GM12891 (cell line): Measurements from ENCODE around the gene LRP1B.

Experiments used
- PAX5 ChIP-seq: IDR thresholded peaks from 2 replicates; pipeline ENCODE4 v1.6.1; 2011; ENCODE audit warnings: low read length, moderate library complexity, mild to moderate bottlenecking; ENCODE audit not compliant: insufficient read depth, severe bottlenecking
- POLR2A ChIP-seq: IDR thresholded peaks from 2 replicates; pipeline ENCODE4 v1.6.1; 2011; ENCODE audit warnings: low read depth, low read length, control low read depth
- POLR2AphosphoS5 ChIP-seq: IDR thresholded peaks from 2 replicates; pipeline ENCODE4 v1.6.1; 2011; ENCODE audit warnings: low read depth, low read length, control low read depth
- POU2F2 ChIP-seq: IDR thresholded peaks from 2 replicates; pipeline ENCODE4 v1.6.1; 2011; ENCODE audit warnings: low read depth, mild to moderate bottlenecking, control low read depth, low read length, moderate library complexity
- SPI1 ChIP-seq: IDR thresholded peaks from 2 replicates; pipeline ENCODE4 v1.6.1; 2011; ENCODE audit warnings: low read depth, low read length, control low read depth
- TAF1 ChIP-seq: IDR thresholded peaks from 2 replicates; pipeline ENCODE4 v1.6.1; 2011; ENCODE audit warnings: low read depth, low read length, control low read depth

- TF ChIP-seq POLR2A, result no peak
- TF ChIP-seq PAX5, result no peak
- TF ChIP-seq POLR2AphosphoS5, result no peak
- TF ChIP-seq TAF1, result no peak
- no peak for TF ChIP-seq SPI1
- no peak for TF ChIP-seq POU2F2
Observed at GRCh38 chr2:141226560-141226959, 904.3 kb downstream of the LRP1B start.
